ENCODE measurements around the gene SRD5A1.

- TF ChIP-seq, protein P1, sequence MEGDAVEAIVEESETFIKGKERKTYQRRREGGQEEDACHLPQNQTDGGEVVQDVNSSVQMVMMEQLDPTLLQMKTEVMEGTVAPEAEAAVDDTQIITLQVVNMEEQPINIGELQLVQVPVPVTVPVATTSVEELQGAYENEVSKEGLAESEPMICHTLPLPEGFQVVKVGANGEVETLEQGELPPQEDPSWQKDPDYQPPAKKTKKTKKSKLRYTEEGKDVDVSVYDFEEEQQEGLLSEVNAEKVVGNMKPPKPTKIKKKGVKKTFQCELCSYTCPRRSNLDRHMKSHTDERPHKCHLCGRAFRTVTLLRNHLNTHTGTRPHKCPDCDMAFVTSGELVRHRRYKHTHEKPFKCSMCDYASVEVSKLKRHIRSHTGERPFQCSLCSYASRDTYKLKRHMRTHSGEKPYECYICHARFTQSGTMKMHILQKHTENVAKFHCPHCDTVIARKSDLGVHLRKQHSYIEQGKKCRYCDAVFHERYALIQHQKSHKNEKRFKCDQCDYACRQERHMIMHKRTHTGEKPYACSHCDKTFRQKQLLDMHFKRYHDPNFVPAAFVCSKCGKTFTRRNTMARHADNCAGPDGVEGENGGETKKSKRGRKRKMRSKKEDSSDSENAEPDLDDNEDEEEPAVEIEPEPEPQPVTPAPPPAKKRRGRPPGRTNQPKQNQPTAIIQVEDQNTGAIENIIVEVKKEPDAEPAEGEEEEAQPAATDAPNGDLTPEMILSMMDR (IDR thresholded peaks at IDR 0.05; ENCODE audit: low read length) = no peak
- TF ChIP-seq EZH2 (optimal IDR thresholded peaks at IDR 0.05; ENCODE audit: low read depth, low read length) = no peak
Measured at GRCh38 chr5:6607559-6607936, 25.7 kb upstream of the SRD5A1 start.

Data from MM.1S (cell line).